ENCODE results near the gene PRPF6.
A peak's percentile ranks its signal among the peaks of the same experiment; 100 is the strongest.
"Not testable (repeated sequence)": the region's sequence is repeated elsewhere in the genome, so short reads cannot be mapped to it uniquely, and the experiment has no call there.

PRPF6 gene

GRCh38 chr20:63964412-63964811, 16.5 kb upstream of the PRPF6 start:
- no peak for TF ChIP-seq POLR2A (IDR thresholded peaks at IDR 0.05; ENCODE audit: low read depth, low read length)
- TF ChIP-seq POLR2AphosphoS5 (IDR thresholded peaks at IDR 0.05; ENCODE audit: low read depth, low read length): no peak
- no peak for TF ChIP-seq TAF1 (IDR thresholded peaks at IDR 0.05; ENCODE audit: borderline replicate concordance, low read depth, low read length)
- no peak for FAIRE-seq
- DNase-seq (ENCODE audit: insufficient read length): no peak

GRCh38 chr20:63966172-63966943, 14.6 kb upstream of the PRPF6 start:
- FAIRE-seq (no peak), DNase-seq (ENCODE audit: insufficient read length) (no peak)
- TF ChIP-seq TAF1 (IDR thresholded peaks at IDR 0.05; ENCODE audit: borderline replicate concordance, low read depth, low read length) (no peak), POLR2AphosphoS5 (IDR thresholded peaks at IDR 0.05; ENCODE audit: low read depth, low read length) (no peak), POLR2A (IDR thresholded peaks at IDR 0.05; ENCODE audit: low read depth, low read length) (no peak)

- TF ChIP-seq TAF1 (IDR thresholded peaks at IDR 0.05; ENCODE audit: borderline replicate concordance, low read depth, low read length) (no peak), POLR2A (IDR thresholded peaks at IDR 0.05; ENCODE audit: low read depth, low read length) (no peak), POLR2AphosphoS5 (IDR thresholded peaks at IDR 0.05; ENCODE audit: low read depth, low read length) (no peak)
- DNase-seq (ENCODE audit: insufficient read length): no peak
- FAIRE-seq: no peak
These were observed 14.0 kb upstream of the PRPF6 start for GRCh38 chr20:63966944-63967322.

GRCh38 chr20:63967330-63968135, 13.4 kb upstream of the PRPF6 start:
- FAIRE-seq (no peak), DNase-seq (ENCODE audit: insufficient read length) (no peak)
- 0 out of 2 replicates have a peak, but pooled peaks have one; percentile 8 for TF ChIP-seq POLR2AphosphoS5 (IDR thresholded peaks at IDR 0.05; ENCODE audit: low read depth, low read length)
- 0 out of 2 replicates have a peak, but pooled peaks have one; percentile 12 for TF ChIP-seq POLR2A (IDR thresholded peaks at IDR 0.05; ENCODE audit: low read depth, low read length)
- TF ChIP-seq TAF1 (IDR thresholded peaks at IDR 0.05; ENCODE audit: borderline replicate concordance, low read depth, low read length): no peak

- FAIRE-seq (peak; percentile 54), DNase-seq (ENCODE audit: insufficient read length) (no peak)
- TF ChIP-seq TAF1 (IDR thresholded peaks at IDR 0.05; ENCODE audit: borderline replicate concordance, low read depth, low read length) (no peak), POLR2AphosphoS5 (IDR thresholded peaks at IDR 0.05; ENCODE audit: low read depth, low read length) (peak; percentile 36; the same call in 1 of the 2 replicates)
These were observed 12.6 kb upstream of the PRPF6 start for GRCh38 chr20:63968136-63968927.

GRCh38 chr20:63968928-63969760, 11.8 kb upstream of the PRPF6 start:
- TF ChIP-seq TAF1 (IDR thresholded peaks at IDR 0.05; ENCODE audit: borderline replicate concordance, low read depth, low read length) (no peak), POLR2A (IDR thresholded peaks at IDR 0.05; ENCODE audit: low read depth, low read length) (no peak), POLR2AphosphoS5 (IDR thresholded peaks at IDR 0.05; ENCODE audit: low read depth, low read length) (no peak)
- no peak for DNase-seq (ENCODE audit: insufficient read length)
- no peak for FAIRE-seq

GRCh38 chr20:63969838-63970713, 10.9 kb upstream of the PRPF6 start, which contains the start of gene ZNF512B:
TSS of gene ZNF512B (minus strand) at chr20:63969930. CDS start at chr20:63967950, 1,980 bp downstream.
- no peak for TF ChIP-seq TAF1 (IDR thresholded peaks at IDR 0.05; ENCODE audit: borderline replicate concordance, low read depth, low read length)
- no peak for TF ChIP-seq POLR2A (IDR thresholded peaks at IDR 0.05; ENCODE audit: low read depth, low read length)
- no peak for TF ChIP-seq POLR2AphosphoS5 (IDR thresholded peaks at IDR 0.05; ENCODE audit: low read depth, low read length)
- FAIRE-seq: peak; percentile 44
- DNase-seq (ENCODE audit: insufficient read length): peak; percentile 82

- DNase-seq (ENCODE audit: insufficient read length) (no peak), FAIRE-seq (no peak)
- TF ChIP-seq TAF1 (IDR thresholded peaks at IDR 0.05; ENCODE audit: borderline replicate concordance, low read depth, low read length) (no peak), POLR2AphosphoS5 (IDR thresholded peaks at IDR 0.05; ENCODE audit: low read depth, low read length) (no peak), POLR2A (IDR thresholded peaks at IDR 0.05; ENCODE audit: low read depth, low read length) (no peak)
These were observed 10.1 kb upstream of the PRPF6 start for GRCh38 chr20:63970714-63971431.

GRCh38 chr20:63971960-63972311, 9.0 kb upstream of the PRPF6 start:
- DNase-seq (ENCODE audit: insufficient read length); FAIRE-seq: not testable (repeated sequence)
